ENCODE data around the gene SLC16A10. TPM values are rescaled to one million over a fixed set of nuclear protein-coding genes. Genes with fewer than 3 reads are reported as not detected.

Gene SLC16A10
- total and polyA plus RNA-seq, 2 of the 13 experiments (the other 11 are each of a cell fraction or from before 2014, with no cell fraction given): 8.2 to 20.1 TPM

DNA sequence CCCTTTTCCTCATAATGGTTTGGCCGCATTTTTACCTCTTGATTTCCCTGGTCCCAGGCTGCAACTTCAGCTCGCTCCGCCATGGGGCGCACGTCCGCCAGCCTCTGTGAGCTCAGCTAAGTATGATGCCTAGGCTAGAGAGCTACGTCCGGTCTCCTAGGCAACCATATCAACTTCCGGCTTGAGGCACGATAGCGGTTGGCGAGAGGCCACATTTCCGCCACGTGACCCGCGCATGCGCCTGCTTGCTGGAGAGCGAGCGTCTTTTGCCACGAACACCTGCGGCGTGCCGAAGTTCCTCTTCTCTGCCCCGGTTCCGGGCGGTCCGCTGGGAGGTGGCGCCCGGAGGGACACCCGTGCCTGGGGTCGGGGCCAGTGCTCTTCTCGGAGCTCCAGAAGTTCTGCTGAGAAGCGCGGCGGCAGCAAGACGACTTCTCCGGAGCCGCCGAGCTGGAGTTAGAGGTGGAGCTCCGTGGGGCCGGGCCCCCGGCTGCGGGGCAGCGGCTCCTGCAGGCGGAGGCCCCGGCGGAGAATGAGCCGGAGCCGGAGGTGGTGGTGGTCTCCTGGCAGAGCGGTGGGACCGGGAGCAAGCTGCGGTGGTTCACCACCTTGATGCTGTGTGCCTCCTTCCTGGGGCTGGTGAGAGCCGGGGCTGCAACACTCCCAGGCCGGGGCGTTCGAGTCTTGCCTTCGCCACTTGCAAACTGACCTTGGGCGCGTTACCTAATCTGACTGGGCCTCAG is 172.0 kb downstream of the SLC16A10 start (continued):
- TF ChIP-seq HOXA3 (CRISPR knock-in tag; IDR thresholded peaks at IDR 0.05) (peak; percentile 84), ZNF607 (CRISPR knock-in tag; IDR thresholded peaks at IDR 0.05; ENCODE audit: borderline replicate concordance) (peak; percentile 59; the same call in 1 of the 2 replicates), TARDBP (CRISPR knock-in tag; IDR thresholded peaks at IDR 0.05) (peak; percentile 77), ZNF558 (CRISPR knock-in tag; IDR thresholded peaks at IDR 0.05; ENCODE audit: borderline replicate concordance) (peak; percentile 44; the same call in 1 of the 2 replicates), WIZ (CRISPR knock-in tag; IDR thresholded peaks at IDR 0.05) (no peak), SP2 (CRISPR knock-in tag; IDR thresholded peaks at IDR 0.05) (peak; percentile 55), MTF1 (CRISPR knock-in tag; IDR thresholded peaks at IDR 0.05) (no peak), ZMYM2 (CRISPR knock-in tag; IDR thresholded peaks at IDR 0.05) (peak; percentile 85; the same call in 1 of the 2 replicates), FOXA1 (IDR thresholded peaks at IDR 0.05) (no peak), FOXA1 (CRISPR knock-in tag; IDR thresholded peaks at IDR 0.05) (peak; percentile 32), PITX1 (CRISPR knock-in tag; IDR thresholded peaks at IDR 0.05) (peak; percentile 37; the same call in 1 of the 2 replicates), MTA3 (CRISPR knock-in tag; IDR thresholded peaks at IDR 0.05) (no peak), ZBTB7A (CRISPR knock-in tag; IDR thresholded peaks at IDR 0.05) (no peak), ISL2 (CRISPR knock-in tag; IDR thresholded peaks at IDR 0.05) (peak; percentile 67), ZNF597 (CRISPR knock-in tag; IDR thresholded peaks at IDR 0.05) (no peak), ZNF619 (CRISPR knock-in tag; IDR thresholded peaks at IDR 0.05) (peak; percentile 96; the same call in 1 of the 2 replicates), KDM4B (CRISPR knock-in tag; IDR thresholded peaks at IDR 0.05) (no peak), ZIK1 (CRISPR knock-in tag; IDR thresholded peaks at IDR 0.05; ENCODE audit: borderline replicate concordance, low read depth) (0 out of 2 replicates have a peak, but pooled peaks have one; percentile 75), NCOA2 (CRISPR knock-in tag; IDR thresholded peaks at IDR 0.05) (peak; percentile 62), DBP (CRISPR knock-in tag; IDR thresholded peaks at IDR 0.05; ENCODE audit: not compliant biosample characterization) (no peak), ZNF878 (CRISPR knock-in tag; IDR thresholded peaks at IDR 0.05) (0 out of 2 replicates have a peak, but pooled peaks have one; percentile 35), ZFY (CRISPR knock-in tag; IDR thresholded peaks at IDR 0.05) (peak; percentile 89), FUBP1 (CRISPR knock-in tag; IDR thresholded peaks at IDR 0.05; ENCODE audit: borderline replicate concordance) (no peak), ZNF883 (CRISPR knock-in tag; IDR thresholded peaks at IDR 0.05; ENCODE audit: not compliant biosample characterization) (no peak)
- TF ChIP-seq, protein P1, sequence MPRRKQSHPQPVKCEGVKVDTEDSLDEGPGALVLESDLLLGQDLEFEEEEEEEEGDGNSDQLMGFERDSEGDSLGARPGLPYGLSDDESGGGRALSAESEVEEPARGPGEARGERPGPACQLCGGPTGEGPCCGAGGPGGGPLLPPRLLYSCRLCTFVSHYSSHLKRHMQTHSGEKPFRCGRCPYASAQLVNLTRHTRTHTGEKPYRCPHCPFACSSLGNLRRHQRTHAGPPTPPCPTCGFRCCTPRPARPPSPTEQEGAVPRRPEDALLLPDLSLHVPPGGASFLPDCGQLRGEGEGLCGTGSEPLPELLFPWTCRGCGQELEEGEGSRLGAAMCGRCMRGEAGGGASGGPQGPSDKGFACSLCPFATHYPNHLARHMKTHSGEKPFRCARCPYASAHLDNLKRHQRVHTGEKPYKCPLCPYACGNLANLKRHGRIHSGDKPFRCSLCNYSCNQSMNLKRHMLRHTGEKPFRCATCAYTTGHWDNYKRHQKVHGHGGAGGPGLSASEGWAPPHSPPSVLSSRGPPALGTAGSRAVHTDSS (CRISPR knock-in tag; conservative IDR thresholded peaks at IDR 0.05): no peak
